Measurements from ENCODE around the gene LIX1.

Gene LIX1

GRCh38 chr5:97120195-97120594 lies 22.2 kb downstream of the LIX1 start:
- H3K27me3 ChIP-seq (ENCODE audit: control insufficient read depth in 1 of 2, insufficient read depth in 2 of 2, low read length in 2 of 2), result no peaks in the 10 kb centered on the region
- no peak overlapping the region for H3K27ac ChIP-seq (ENCODE audit: low read depth, low read length)
- H3K4me3 ChIP-seq (ENCODE audit: low read depth in 1 of 2, low read length in 2 of 2), result no peak overlapping the region
- H3K4me1 ChIP-seq (ENCODE audit: insufficient read depth, low read length), result no peaks in the 10 kb centered on the region
- H3K9me3 ChIP-seq (ENCODE audit: low read length), result no peaks in the 10 kb centered on the region
- H3K9ac ChIP-seq (ENCODE audit: low read length), result no peak overlapping the region
- H3K36me3 ChIP-seq (ENCODE audit: insufficient read depth, low read length), result no peaks in the 10 kb centered on the region

GRCh38 chr5:97119007-97119390 lies 23.4 kb downstream of the LIX1 start:
- Histone ChIP-seq H3K4me3 (ENCODE audit: low read depth in 1 of 2, low read length in 2 of 2) (no peak overlapping the region), H3K27ac (ENCODE audit: low read depth, low read length) (no peak overlapping the region), H3K9me3 (ENCODE audit: low read length) (no peaks in the 10 kb centered on the region), H3K4me1 (ENCODE audit: insufficient read depth, low read length) (no peaks in the 10 kb centered on the region), H3K36me3 (ENCODE audit: insufficient read depth, low read length) (no peaks in the 10 kb centered on the region), H3K9ac (ENCODE audit: low read length) (no peak overlapping the region), H3K27me3 (ENCODE audit: control insufficient read depth in 1 of 2, insufficient read depth in 2 of 2, low read length in 2 of 2) (no peaks in the 10 kb centered on the region)

GRCh38 chr5:97118261-97119006 lies 24.0 kb downstream of the LIX1 start:
- Histone ChIP-seq H3K9me3 (ENCODE audit: low read length) (no peaks in the 10 kb centered on the region), H3K27me3 (ENCODE audit: control insufficient read depth in 1 of 2, insufficient read depth in 2 of 2, low read length in 2 of 2) (no peaks in the 10 kb centered on the region), H3K4me3 (ENCODE audit: low read depth in 1 of 2, low read length in 2 of 2) (no peak overlapping the region), H3K4me1 (ENCODE audit: insufficient read depth, low read length) (no peaks in the 10 kb centered on the region), H3K9ac (ENCODE audit: low read length) (no peak overlapping the region), H3K27ac (ENCODE audit: low read depth, low read length) (no peak overlapping the region), H3K36me3 (ENCODE audit: insufficient read depth, low read length) (no peaks in the 10 kb centered on the region)

GRCh38 chr5:97115932-97116331 lies 26.5 kb downstream of the LIX1 start:
- H3K27ac ChIP-seq (ENCODE audit: low read depth, low read length), result no peak overlapping the region
- no peak overlapping the region for H3K9ac ChIP-seq (ENCODE audit: low read length)
- no peaks in the 10 kb centered on the region for H3K9me3 ChIP-seq (ENCODE audit: low read length)
- H3K27me3 ChIP-seq (ENCODE audit: control insufficient read depth in 1 of 2, insufficient read depth in 2 of 2, low read length in 2 of 2), result no peaks in the 10 kb centered on the region
- no peaks in the 10 kb centered on the region for H3K4me1 ChIP-seq (ENCODE audit: insufficient read depth, low read length)
- no peaks in the 10 kb centered on the region for H3K36me3 ChIP-seq (ENCODE audit: insufficient read depth, low read length)
- no peak overlapping the region for H3K4me3 ChIP-seq (ENCODE audit: low read depth in 1 of 2, low read length in 2 of 2)

- Histone ChIP-seq H3K9ac (ENCODE audit: low read length) (no peak overlapping the region), H3K36me3 (ENCODE audit: insufficient read depth, low read length) (no peaks in the 10 kb centered on the region), H3K27ac (ENCODE audit: low read depth, low read length) (no peak overlapping the region), H3K4me1 (ENCODE audit: insufficient read depth, low read length) (no peaks in the 10 kb centered on the region), H3K9me3 (ENCODE audit: low read length) (no peaks in the 10 kb centered on the region), H3K4me3 (ENCODE audit: low read depth in 1 of 2, low read length in 2 of 2) (no peak overlapping the region), H3K27me3 (ENCODE audit: control insufficient read depth in 1 of 2, insufficient read depth in 2 of 2, low read length in 2 of 2) (no peaks in the 10 kb centered on the region)
Observed at GRCh38 chr5:97112230-97112629, 30.2 kb downstream of the LIX1 start.

- no peaks in the 10 kb centered on the region for H3K36me3 ChIP-seq (ENCODE audit: insufficient read depth, low read length)
Observed at GRCh38 chr5:97111616-97112015, 30.8 kb downstream of the LIX1 start.

GRCh38 chr5:97111004-97111403 lies 31.4 kb downstream of the LIX1 start:
- peaks cover 5% of the 10 kb centered on the region for H3K4me1 ChIP-seq (ENCODE audit: insufficient read depth, low read length)
- no peak overlapping the region for H3K4me3 ChIP-seq (ENCODE audit: low read depth in 1 of 2, low read length in 2 of 2)
- no peaks in the 10 kb centered on the region for H3K27me3 ChIP-seq (ENCODE audit: control insufficient read depth in 1 of 2, insufficient read depth in 2 of 2, low read length in 2 of 2)
- no peak overlapping the region for H3K9ac ChIP-seq (ENCODE audit: low read length)
- H3K27ac ChIP-seq (ENCODE audit: low read depth, low read length), result no peak overlapping the region
- no peaks in the 10 kb centered on the region for H3K36me3 ChIP-seq (ENCODE audit: insufficient read depth, low read length)
- H3K9me3 ChIP-seq (ENCODE audit: low read length), result no peaks in the 10 kb centered on the region

More at GRCh38 chr5:97111616-97112015, 30.8 kb downstream of the LIX1 start:
- Histone ChIP-seq H3K27ac (ENCODE audit: low read depth, low read length) (no peak overlapping the region), H3K27me3 (ENCODE audit: control insufficient read depth in 1 of 2, insufficient read depth in 2 of 2, low read length in 2 of 2) (no peaks in the 10 kb centered on the region), H3K4me3 (ENCODE audit: low read depth in 1 of 2, low read length in 2 of 2) (no peak overlapping the region), H3K9me3 (ENCODE audit: low read length) (no peaks in the 10 kb centered on the region), H3K4me1 (ENCODE audit: insufficient read depth, low read length) (no peaks in the 10 kb centered on the region), H3K9ac (ENCODE audit: low read length) (no peak overlapping the region)

- no peaks in the 10 kb centered on the region for H3K27me3 ChIP-seq (ENCODE audit: control insufficient read depth in 1 of 2, insufficient read depth in 2 of 2, low read length in 2 of 2)
- no peak overlapping the region for H3K9ac ChIP-seq (ENCODE audit: low read length)
- H3K36me3 ChIP-seq (ENCODE audit: insufficient read depth, low read length), result no peaks in the 10 kb centered on the region
- peaks cover 10% of the 10 kb centered on the region for H3K4me1 ChIP-seq (ENCODE audit: insufficient read depth, low read length)
- H3K27ac ChIP-seq (ENCODE audit: low read depth, low read length), result no peak overlapping the region
- H3K4me3 ChIP-seq (ENCODE audit: low read depth in 1 of 2, low read length in 2 of 2), result no peak overlapping the region
- H3K9me3 ChIP-seq (ENCODE audit: low read length), result no peaks in the 10 kb centered on the region
Observed at GRCh38 chr5:97107318-97107717, 35.1 kb downstream of the LIX1 start.

- Histone ChIP-seq H3K4me3 (ENCODE audit: low read depth in 1 of 2, low read length in 2 of 2) (no peak overlapping the region), H3K36me3 (ENCODE audit: insufficient read depth, low read length) (no peaks in the 10 kb centered on the region), H3K9ac (ENCODE audit: low read length) (no peak overlapping the region), H3K27me3 (ENCODE audit: control insufficient read depth in 1 of 2, insufficient read depth in 2 of 2, low read length in 2 of 2) (no peaks in the 10 kb centered on the region), H3K4me1 (ENCODE audit: insufficient read depth, low read length) (peaks cover 19% of the 10 kb centered on the region), H3K9me3 (ENCODE audit: low read length) (no peaks in the 10 kb centered on the region), H3K27ac (ENCODE audit: low read depth, low read length) (no peak overlapping the region)
Observed at GRCh38 chr5:97106216-97106581, 36.2 kb downstream of the LIX1 start.

- H3K36me3 ChIP-seq (ENCODE audit: insufficient read depth, low read length), result no peaks in the 10 kb centered on the region
- H3K27me3 ChIP-seq (ENCODE audit: control insufficient read depth in 1 of 2, insufficient read depth in 2 of 2, low read length in 2 of 2), result no peaks in the 10 kb centered on the region
- no peak overlapping the region for H3K9ac ChIP-seq (ENCODE audit: low read length)
- H3K4me3 ChIP-seq (ENCODE audit: low read depth in 1 of 2, low read length in 2 of 2), result no peak overlapping the region
- H3K27ac ChIP-seq (ENCODE audit: low read depth, low read length), result no peak overlapping the region
- peaks cover 21% of the 10 kb centered on the region for H3K4me1 ChIP-seq (ENCODE audit: insufficient read depth, low read length)
- no peaks in the 10 kb centered on the region for H3K9me3 ChIP-seq (ENCODE audit: low read length)
Observed at GRCh38 chr5:97105501-97106215, 36.8 kb downstream of the LIX1 start.

GRCh38 chr5:97102010-97102470 lies 40.4 kb downstream of the LIX1 start:
- no peak overlapping the region for H3K27ac ChIP-seq (ENCODE audit: low read depth, low read length)
- peaks cover 21% of the 10 kb centered on the region for H3K4me1 ChIP-seq (ENCODE audit: insufficient read depth, low read length)
- H3K27me3 ChIP-seq (ENCODE audit: control insufficient read depth in 1 of 2, insufficient read depth in 2 of 2, low read length in 2 of 2), result no peaks in the 10 kb centered on the region
- H3K36me3 ChIP-seq (ENCODE audit: insufficient read depth, low read length), result no peaks in the 10 kb centered on the region
- H3K4me3 ChIP-seq (ENCODE audit: low read depth in 1 of 2, low read length in 2 of 2), result no peak overlapping the region
- no peaks in the 10 kb centered on the region for H3K9me3 ChIP-seq (ENCODE audit: low read length)
- no peak overlapping the region for H3K9ac ChIP-seq (ENCODE audit: low read length)

All from muscle layer of colon (tissue), 2 donors.